Type B pancreatic cell (in vitro differentiated cells): ENCODE data around the gene PTGDS. TPM values are rescaled to one million over a fixed set of nuclear protein-coding genes. Genes with fewer than 3 reads are reported as not detected.

Experiments used
- DNase-seq: peaks from one replicate; pipeline ENCODE4 v3.0.0; 2021; ENCODE audit warnings: mixed read lengths; ENCODE audit not compliant: unreplicated experiment; ENCODE audit errors: extremely low spot score
- H3K27ac Mint-ChIP-seq: 2 replicates; pipeline ENCODE4 v1.8.0; 2021; ENCODE audit warnings: mild to moderate bottlenecking, mixed read lengths
- H3K27me3 Mint-ChIP-seq: 2 replicates; pipeline ENCODE4 v1.8.0; 2021; ENCODE audit warnings: mixed read lengths
- H3K36me3 Mint-ChIP-seq: 2 replicates; pipeline ENCODE4 v1.8.0; 2021; ENCODE audit warnings: mixed read lengths
- H3K4me1 Mint-ChIP-seq: one replicate; pipeline ENCODE4 v1.8.0; 2021; ENCODE audit warnings: mixed read lengths; ENCODE audit not compliant: unreplicated experiment
- H3K4me3 Mint-ChIP-seq: 2 replicates; pipeline ENCODE4 v1.8.0; 2021; ENCODE audit warnings: mild to moderate bottlenecking, mixed read lengths
- H3K9me3 Mint-ChIP-seq: 2 replicates; pipeline ENCODE4 v1.8.0; 2021; ENCODE audit warnings: mixed read lengths
- CTCF ChIP-seq: fragments of 200-600 bp; sonication (generic); conservative IDR thresholded peaks from 2 replicates; pipeline ENCODE4 v1.5.0; 2021; ENCODE audit warnings: antibody characterized with exemption, mild to moderate bottlenecking
- total RNA-seq: library from RNA; stranded (reverse); gene quantifications from 2 replicates; pipeline ENCODE4 v1.2.1, GENCODE V29; 2021; ENCODE audit warnings: low replicate concordance

PTGDS gene
- total RNA-seq, 1 donor from 2014 or later: 1.7 TPM

DNA sequence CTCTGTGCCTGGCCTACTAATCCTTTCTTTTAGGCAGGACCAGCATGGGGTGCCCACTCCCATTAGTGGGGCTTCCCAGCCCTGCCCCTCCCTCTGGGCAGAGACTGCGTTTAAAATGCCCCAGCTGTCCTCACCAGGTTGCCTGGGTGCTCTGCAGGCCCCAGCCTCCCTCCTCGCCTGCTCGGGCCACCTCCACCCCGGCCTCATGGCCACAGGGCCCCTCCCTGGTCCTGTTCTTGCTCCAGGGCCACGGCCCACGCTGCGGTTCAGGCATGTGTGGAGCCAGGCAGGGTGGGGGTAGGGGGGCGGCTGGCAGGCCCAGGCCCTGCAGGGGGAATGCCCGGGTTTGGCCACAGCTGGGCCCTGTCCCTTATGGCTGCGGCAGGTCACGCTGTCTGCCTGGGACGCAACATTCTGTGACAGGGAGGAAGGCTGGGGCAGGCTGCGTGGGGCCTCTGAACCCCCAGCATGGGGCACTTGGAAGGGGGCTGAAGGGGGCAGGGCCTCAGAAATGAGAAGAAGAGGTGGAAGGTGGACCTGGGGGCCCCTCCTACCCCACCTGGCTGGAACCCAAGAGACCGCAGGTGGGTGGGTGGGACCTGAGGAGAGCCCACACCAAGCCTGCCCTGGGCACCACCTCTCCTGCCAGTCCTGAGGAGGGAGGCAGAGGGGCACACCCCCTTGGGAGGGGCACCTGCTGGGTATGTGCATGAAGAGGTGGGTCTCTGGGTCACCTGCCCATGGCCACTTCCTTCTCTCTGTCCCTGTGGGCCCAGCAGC is 25.6 kb upstream of the PTGDS start, which contains the start of gene LCN12:
TSS of gene LCN12 (plus strand) at position 733 of the 780 bp plus-strand sequence. CDS start 55 bp downstream, outside the sequence.
- Mint-ChIP-seq H3K27ac (no peak within 1 kb of the TSS), H3K4me1 (no peaks in the 10 kb centered on the region), H3K36me3 (no peaks in the 10 kb centered on the region), H3K4me3 (no peak within 1 kb of the TSS), H3K27me3 (no peaks in the 10 kb centered on the region), H3K9me3 (no peaks in the 10 kb centered on the region)
- TF ChIP-seq CTCF: no peak
- DNase-seq: no peak

GRCh38 chr9:136952321-136952850 is 24.9 kb upstream of the PTGDS start:
- Mint-ChIP-seq H3K27me3 (no peaks in the 10 kb centered on the region), H3K9me3 (no peaks in the 10 kb centered on the region), H3K4me1 (no peaks in the 10 kb centered on the region), H3K4me3 (no peak overlapping the region), H3K27ac (no peak overlapping the region), H3K36me3 (no peaks in the 10 kb centered on the region)
- no peak for DNase-seq
- no peak for TF ChIP-seq CTCF

DNA sequence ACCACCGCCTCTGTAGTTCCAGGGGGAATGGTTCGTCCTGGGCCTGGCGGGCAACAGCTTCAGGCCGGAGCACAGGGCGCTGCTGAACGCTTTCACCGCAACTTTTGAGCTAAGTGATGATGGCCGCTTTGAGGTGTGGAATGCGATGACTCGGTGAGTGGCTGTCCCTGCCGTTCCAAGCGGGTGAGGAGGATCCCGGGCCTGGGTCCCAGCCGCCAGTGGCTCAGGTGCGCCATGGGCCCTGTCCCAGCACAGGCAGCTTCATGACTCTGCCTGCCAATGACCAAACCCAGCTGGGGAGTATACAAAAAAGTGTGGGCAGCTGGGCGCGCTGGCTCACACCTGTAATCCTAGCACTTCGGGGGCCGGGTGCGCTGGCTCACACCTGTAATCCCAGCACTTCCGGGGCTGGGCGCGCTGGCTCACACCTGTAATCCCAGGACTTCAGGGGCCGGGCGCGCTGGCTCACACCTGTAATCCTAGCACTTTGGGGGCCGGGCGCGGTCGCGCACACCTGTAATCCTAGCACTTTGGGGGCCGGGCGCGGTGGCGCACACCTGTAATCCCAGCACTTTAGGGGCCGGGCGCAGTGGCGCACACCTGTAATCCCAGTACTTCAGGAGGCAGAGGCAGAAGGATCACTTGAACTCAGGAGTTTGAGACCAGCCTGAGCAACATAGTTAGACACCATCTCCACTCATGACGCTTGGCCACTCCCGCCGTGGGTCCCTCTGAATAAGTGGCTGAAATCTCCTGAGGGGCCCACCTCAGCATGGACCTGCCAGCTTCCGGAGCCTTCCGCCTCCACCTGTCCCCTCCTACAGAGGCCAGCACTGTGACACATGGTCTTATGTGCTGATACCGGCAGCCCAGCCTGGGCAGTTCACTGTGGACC is 24.2 kb upstream of the PTGDS start:
- Mint-ChIP-seq H3K9me3 (no peaks in the 10 kb centered on the region), H3K36me3 (no peaks in the 10 kb centered on the region), H3K4me1 (no peaks in the 10 kb centered on the region), H3K27me3 (no peaks in the 10 kb centered on the region), H3K4me3 (no peak overlapping the region), H3K27ac (no peak overlapping the region)
- no peak for TF ChIP-seq CTCF
- DNase-seq: no peak

DNA sequence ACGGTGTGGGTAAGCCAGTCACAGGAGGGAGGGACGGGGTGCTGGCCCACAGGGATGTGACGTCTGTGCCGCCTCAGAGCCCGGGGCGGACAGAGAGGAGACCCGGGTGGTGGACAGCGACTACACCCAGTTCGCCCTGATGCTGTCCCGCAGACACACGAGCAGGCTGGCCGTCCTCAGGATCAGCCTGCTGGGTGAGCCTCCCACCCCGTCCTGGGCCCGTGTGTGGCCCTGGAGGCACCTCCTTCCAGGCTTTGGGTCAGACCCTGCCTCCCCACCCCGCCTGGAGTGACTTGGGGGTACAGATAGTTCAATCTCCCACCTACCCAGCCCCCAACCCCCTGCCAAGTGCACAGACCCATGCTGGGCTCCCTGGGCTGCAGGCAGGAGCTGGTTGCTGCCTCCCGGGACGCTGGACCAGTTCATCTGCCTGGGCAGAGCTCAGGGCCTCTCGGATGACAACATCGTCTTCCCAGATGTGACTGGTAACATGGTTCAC is 23.5 kb upstream of the PTGDS start:
- no peak for DNase-seq
- H3K4me3 Mint-ChIP-seq: no peak overlapping the region
- H3K27ac Mint-ChIP-seq: no peak overlapping the region
- no peaks in the 10 kb centered on the region for H3K36me3 Mint-ChIP-seq
- H3K9me3 Mint-ChIP-seq: no peaks in the 10 kb centered on the region
- no peaks in the 10 kb centered on the region for H3K4me1 Mint-ChIP-seq
- H3K27me3 Mint-ChIP-seq: no peaks in the 10 kb centered on the region
- TF ChIP-seq CTCF: no peak

DNA sequence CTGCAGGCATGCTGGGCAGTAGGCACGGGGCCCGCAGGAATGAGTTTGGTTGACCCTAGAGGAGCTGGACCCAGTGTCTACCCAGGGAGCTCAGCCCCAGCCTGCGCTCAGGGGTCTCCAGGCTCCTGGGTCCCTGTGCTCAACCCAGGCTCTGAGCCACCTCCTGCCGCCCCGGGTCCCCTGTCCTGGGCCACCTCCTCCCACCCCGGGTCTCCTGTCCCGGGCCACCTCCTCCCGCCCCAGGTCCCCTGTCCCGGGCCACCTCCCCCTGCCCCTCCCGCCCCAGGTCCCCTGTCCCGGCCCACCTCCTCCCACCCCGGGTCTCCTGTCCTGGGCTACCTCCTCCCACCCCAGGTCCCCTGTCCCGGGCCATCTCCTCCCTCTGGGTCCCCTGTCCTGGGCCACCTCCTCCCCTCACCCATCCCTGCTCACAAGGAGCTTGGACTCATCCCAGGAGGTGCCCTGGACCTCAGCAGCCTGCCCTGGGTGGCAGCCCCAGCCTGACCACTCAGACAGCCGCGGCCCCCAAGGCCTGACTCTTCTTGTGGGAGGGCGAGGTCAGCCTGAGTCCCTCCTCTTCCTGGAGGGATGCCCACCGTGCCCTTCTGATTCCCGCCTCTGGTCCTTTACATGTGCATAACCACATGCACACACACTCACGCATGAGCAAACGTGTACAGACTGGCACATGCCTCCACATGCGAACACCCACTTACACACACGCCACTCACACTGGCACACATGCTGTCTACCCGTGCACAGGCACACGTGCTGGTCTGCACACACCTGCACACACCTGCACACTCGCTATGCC is 22.8 kb upstream of the PTGDS start:
- no peak for TF ChIP-seq CTCF
- Mint-ChIP-seq H3K9me3 (no peaks in the 10 kb centered on the region), H3K4me3 (no peak overlapping the region), H3K27ac (no peak overlapping the region), H3K27me3 (no peaks in the 10 kb centered on the region), H3K4me1 (no peaks in the 10 kb centered on the region), H3K36me3 (no peaks in the 10 kb centered on the region)
- no peak for DNase-seq
